Stimulated activated CD4-positive, alpha-beta T cell treated with anti-CD3 and anti-CD28 coated beads, Interleukin-4, amount 100 ng/mL, for 24 hours (primary cell): ENCODE measurements around the gene PTPRG.
"Not testable (repeated sequence)": the region's sequence is repeated elsewhere in the genome, so short reads cannot be mapped to it uniquely, and the experiment has no call there.

ENCODE experiments used
- DNase-seq: peaks from one replicate; pipeline ENCODE4 v3.0.0-alpha.2; 2020

PTPRG gene

GRCh38 chr3:61561374-61562041 lies at the start of gene PTPRG:
Gene PTPRG, plus strand, starts transcription at chr3:61561571. Its CDS starts 717 bp downstream, at chr3:61562288.
- no peak for DNase-seq

GRCh38 chr3:61518590-61518989 lies 42.8 kb upstream of the PTPRG start:
- DNase-seq, result no peak

GRCh38 chr3:61520966-61521628 lies 40.3 kb upstream of the PTPRG start:
- DNase-seq, result peak; percentile 37

- no peak for DNase-seq
Observed at GRCh38 chr3:61522060-61522459, 39.3 kb upstream of the PTPRG start.

DNA sequence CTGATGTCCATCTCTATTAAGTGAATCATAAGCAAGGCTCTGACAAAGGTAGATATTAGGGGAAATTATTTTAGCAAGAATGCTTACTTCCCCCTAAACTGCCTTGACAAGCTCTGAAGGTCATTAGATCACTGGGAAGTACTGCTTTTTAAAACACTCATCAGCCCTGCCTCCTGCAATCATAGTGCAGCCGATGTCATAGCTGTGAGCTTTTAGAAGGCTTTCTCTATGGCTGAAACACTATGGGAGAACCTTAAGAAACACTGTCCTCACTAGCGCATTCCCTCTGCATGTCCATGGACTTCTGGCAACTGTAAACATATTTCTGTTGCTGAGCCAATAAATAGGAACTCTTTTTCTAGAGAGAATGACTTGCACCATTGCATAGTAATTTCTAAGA lies 38.7 kb upstream of the PTPRG start:
- DNase-seq, result no peak

DNA sequence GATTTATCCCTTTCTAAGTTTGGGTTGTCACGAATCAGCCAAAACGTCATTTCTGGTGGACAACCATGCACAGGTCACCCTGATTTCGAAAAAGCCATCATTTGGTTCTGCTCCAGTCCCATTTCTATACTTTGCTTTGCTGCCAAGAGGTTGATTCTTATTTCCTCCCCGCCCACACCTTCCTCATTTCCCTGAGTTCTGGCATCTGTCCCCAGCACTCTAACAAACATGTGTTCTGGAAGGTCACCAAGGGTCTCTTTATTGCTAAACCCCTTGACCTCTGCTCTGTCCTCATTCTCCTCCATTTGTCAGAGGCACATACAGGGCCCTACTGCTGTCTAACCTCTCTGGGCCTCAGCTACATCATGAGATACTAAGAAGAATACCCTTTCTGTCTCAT lies 36.4 kb upstream of the PTPRG start:
- no peak for DNase-seq

DNA sequence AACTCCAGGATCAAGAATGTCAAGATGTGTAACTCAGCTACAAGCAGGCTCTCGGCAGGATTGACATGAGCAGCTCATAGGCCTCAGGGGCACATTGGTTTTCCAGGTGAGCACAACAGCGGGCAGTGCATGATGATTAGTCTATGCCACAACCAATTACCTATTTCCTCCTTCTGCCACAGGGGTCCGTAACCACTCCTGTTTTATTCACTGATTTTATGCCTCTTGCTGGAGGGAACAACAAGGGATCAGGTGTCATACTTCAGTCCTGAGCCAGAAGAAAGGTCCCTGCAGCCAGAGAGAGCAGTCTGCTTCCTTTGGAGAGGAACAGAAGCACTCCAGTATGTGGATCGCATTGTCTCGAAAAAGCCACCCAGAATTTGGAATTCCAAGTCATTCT lies 35.1 kb upstream of the PTPRG start:
- no peak for DNase-seq

DNA sequence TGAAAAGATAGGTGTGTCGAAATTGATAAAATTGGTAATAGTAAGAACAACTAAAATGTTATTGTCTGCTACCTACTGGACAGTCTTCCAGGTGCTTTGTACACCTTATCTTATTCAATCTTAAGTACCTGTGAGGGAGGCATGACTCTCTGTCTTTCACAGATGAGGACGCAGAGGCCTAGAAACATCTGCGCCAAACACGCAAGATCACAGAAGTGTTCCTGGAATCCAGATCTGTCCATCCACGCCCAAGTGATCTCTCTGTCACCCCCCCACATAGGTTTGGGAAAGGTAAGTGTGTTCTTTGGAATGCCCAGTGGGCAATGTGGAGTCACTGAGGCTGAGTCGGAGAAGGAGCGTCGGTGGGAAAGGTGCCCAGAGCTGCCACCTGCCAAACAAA lies 34.4 kb upstream of the PTPRG start:
- DNase-seq, result no peak

DNA sequence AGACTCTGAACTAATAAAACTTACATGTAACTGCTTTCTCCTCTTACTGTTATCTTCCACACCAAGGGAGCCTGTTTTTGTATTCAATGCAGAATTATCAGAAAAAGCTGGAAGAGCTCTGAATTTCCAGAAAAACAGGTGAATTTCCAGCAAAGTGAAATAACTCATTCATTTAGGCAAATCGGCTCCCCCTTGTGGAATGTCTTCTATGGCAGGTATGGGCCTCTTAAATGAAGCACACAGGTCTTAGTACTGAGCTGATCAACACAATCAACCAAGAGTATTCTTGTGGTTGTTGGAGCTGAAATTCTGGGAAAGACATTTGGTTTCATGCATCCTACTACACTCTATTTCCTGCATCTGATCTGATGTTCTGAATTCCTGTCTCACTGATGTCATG lies 31.0 kb upstream of the PTPRG start:
- no peak for DNase-seq

GRCh38 chr3:61531528-61531927 lies 29.8 kb upstream of the PTPRG start:
- no peak for DNase-seq

- no peak for DNase-seq
Observed at GRCh38 chr3:61532739-61533500, 28.5 kb upstream of the PTPRG start.

DNA sequence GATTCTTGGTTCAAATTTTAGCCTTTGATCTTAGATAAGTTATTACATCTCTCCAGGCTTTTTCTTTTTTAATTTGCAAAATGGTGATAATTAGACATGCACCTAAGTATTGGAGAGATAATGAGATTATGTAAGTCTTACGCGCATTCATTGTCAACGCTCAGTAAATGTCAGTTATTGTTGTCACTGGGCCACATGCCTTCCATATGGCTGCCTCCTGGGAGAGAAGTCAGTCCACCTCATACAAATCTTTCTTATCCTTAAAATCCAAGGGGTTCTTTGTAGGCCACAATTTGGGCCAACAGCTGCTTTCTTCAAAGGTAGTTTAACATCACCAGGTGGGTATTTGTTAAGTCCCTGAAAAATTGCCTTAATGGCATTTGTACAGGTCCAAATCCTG lies 25.5 kb upstream of the PTPRG start:
- no peak for DNase-seq

GRCh38 chr3:61537366-61537765 lies 24.0 kb upstream of the PTPRG start:
- DNase-seq, result no peak

GRCh38 chr3:61538486-61538885 lies 22.9 kb upstream of the PTPRG start:
- no peak for DNase-seq

DNA sequence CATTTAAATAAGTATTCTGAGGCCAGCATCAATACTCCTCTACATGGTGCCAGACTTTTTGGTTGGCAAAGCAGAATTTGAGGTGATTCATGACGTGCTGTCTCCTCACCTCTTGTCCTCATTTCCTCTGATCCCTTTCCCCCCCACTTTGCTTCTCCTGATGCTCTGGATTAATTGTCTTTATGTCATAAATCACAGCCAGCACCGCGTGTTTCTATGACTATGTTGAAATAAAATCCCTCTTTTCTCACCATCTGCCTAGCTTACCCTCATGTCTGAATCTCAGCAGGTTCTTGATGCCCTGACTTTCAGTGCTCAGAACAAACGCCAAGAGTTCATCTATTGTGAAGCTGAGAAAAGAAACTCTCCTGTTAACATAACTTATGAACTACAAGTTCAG lies 19.7 kb upstream of the PTPRG start:
- DNase-seq, result no peak

- no peak for DNase-seq
Observed at GRCh38 chr3:61545716-61546115, 15.7 kb upstream of the PTPRG start.

GRCh38 chr3:61547625-61548024 lies 13.7 kb upstream of the PTPRG start:
- DNase-seq, result no peak

DNA sequence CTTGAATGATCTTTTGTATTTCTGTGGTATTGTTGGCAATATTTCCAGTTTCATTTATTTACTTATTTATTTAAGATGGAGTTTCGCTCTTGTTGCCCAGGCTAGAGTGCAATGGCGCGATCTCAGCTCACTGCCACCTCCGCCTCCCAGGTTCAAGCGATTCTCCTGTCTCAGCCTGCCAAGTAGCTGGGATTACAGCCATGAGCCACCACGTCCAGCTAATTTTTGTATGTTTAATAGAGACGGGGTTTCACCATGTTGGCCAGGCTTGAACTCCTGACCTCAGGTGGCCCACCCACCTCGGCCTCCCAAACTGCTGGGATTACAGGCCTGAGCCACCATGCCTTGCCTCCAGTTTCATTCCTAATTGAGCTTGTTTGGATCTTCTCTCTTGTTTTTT lies 8.7 kb upstream of the PTPRG start:
- DNase-seq, result not testable (repeated sequence)

DNA sequence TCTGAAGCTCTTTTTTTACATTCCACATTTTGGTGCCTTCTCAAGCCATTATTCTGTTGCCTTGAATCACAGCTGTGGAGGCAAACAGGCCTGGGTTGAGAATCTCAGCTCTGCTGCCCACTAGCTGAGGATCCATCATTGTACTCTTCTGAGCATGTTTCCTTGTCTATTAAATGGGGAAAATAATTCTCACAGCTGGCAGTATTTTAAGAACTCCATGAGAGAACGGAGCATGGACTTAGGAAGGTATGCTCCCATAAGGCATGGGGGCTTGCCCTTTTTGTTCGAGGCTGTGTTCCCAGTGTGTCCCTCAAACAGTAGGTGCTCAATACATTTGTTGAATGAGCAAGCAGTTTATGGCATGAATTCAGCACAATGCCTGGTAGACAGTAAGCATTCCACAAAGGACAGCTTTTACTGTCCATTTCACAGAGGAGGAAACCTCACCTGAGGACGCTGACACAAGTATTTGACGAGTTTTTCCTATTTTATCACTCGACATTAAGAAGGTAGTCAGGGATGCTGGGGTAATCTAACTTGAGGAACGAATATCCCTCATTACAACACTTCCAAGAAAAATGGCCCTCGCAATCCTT lies 2.1 kb upstream of the PTPRG start:
- no peak for DNase-seq

DNA sequence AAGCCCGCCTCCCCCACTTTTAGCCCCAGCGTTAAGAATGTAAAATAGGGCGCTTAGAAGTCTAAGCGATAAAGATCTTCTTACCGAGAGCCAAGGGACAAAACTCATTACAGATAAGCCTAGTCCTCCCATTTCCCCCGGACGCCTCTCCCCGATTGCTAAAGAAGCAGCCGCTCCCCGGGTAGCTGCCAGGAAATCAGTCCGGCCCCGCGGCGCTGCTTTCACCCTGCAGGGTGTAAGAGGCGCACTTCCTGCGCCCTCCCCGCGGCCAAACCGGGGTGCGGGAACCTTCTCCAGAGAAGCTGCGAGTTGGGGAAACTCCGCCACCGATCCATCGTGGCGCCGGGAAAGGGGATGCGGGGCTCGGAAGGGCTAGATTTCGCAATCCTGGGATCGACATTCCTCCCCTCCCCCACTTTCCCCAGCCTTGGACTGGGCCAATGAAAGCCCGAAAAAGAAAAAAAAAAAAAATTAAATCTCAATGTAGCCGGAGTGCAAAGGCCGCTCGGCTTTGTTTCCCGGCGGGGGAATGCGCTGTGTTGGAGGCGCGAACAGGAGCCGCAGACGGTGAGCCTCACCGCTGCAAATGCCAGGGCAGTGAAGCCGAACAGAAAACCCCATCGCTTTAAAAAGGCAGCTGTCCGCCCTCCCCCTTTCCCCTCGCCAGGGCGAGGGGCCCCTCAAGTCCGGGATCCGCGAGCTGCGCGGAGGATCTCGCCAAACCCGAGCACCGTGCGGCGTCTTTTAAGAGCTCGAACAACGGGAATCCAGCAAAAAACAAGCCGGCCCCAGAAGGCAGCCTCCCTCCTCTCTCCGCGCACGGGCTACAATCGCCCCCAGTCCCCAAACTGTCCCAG lies 626 bp upstream of the PTPRG start:
- DNase-seq, result no peak

DNA sequence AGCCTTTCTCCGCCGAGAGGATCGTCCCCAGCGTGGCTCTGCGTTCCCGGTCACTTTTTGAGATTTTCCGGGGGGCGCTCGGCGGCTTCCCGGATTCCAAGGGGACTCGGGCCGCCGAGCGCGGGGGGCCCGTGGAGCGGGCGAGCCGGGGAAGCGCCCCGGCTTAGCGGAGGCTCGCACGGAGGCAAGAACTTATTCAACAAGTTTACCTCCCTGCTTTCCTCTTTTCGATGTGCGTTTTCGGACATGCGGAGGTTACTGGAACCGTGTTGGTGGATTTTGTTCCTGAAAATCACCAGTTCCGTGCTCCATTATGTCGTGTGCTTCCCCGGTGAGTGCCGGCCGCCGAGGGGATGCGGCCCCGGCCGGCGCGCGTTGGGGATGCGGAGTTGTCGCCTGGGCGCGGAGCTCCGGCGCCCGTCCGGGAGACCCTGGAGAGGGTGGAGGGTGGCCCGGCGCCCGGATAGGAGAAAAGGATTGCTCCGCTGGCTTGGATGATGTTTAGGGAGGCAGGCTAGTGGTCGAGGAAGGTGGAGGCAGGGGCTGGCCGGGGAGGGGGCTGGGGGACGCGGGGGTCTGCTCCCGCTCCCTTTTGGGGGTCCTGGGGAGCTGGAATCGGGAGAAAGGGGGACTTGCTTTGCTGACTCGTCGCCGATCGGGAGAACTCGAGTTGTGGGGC lies 810 bp downstream of the PTPRG start:
- no peak for DNase-seq

GRCh38 chr3:61562721-61563312 lies 1.4 kb downstream of the PTPRG start:
- no peak for DNase-seq
